Left lung (tissue), 10 donors: ENCODE data around the gene CCN6. TPM values are rescaled to one million over a fixed set of nuclear protein-coding genes. Genes with fewer than 3 reads are reported as not detected.
A peak's percentile ranks its signal among the peaks of the same experiment; 100 is the strongest.

Experiments
- ATAC-seq: fragments of 200-7000 bp; cut with Tn5 transposase; one replicate; pipeline ENCODE4 v1.9.1; 2020; ENCODE audit warnings: moderate library complexity
- DNase-seq, 4 donors: peaks; one replicate each; pipeline ENCODE4 v3.0.0-alpha.2; 2013 to 2020
- H3K27ac ChIP-seq, 2 donors: fragments of 200-600 bp; sonication (generic) in 1 of 2; one replicate each; pipeline versions ENCODE4 v1.5.0 to v1.8.0; 2020 to 2021
- H3K27me3 ChIP-seq, 2 donors: fragments of 200-600 bp; sonication (generic) in 1 of 2; one replicate each; pipeline versions ENCODE4 v1.5.0 to v1.8.0; 2020 to 2021
- H3K36me3 ChIP-seq, 2 donors: fragments of 200-600 bp; sonication (generic) in 1 of 2; one replicate each; pipeline versions ENCODE4 v1.5.0 to v1.8.0; 2020 to 2021
- H3K4me1 ChIP-seq, 2 donors: fragments of 200-600 bp; one replicate each; pipeline ENCODE4 v1.8.0; 2021
- H3K4me3 ChIP-seq, 2 donors: fragments of 200-600 bp; sonication (generic) in 1 of 2; one replicate each; pipeline versions ENCODE4 v1.5.0 to v1.8.0; 2020 to 2021; ENCODE audit warnings: mild to moderate bottlenecking in 1 of 2
- H3K9me3 ChIP-seq, 2 donors: fragments of 200-600 bp; sonication (generic) in 1 of 2; one replicate each; pipeline versions ENCODE4 v1.5.0 to v1.8.0; 2020 to 2021
- intact Hi-C, 2 donors: fragments of 100-400 bp; cut with DNase I; formaldehyde crosslinking; loops; one replicate each; pipeline versions ENCODE4 v1.11.2 to v1.14.2; 2022
- polyA plus RNA-seq, 6 donors: library from polyadenylated mRNA; unstranded; fragments of 120-200 nt; gene quantifications; one replicate each; pipeline ENCODE4 v1.2.1, GENCODE V29; 2013; ENCODE audit not compliant: insufficient read length in 6 of 6
- total RNA-seq, 2 donors: library from RNA; stranded (reverse); fragmentation: NEBNext Ultra II Directional; extraction: Animal tissue kit (Norgen Biotek cat#: 25700); gene quantifications; one replicate each; pipeline ENCODE4 v1.2.1, GENCODE V29; 2021
- TF ChIP-seq, protein P1 (sequence below), 2 donors: fragments of 200-600 bp; sonication (generic) in 1 of 2; IDR thresholded peaks; one replicate each; pipeline versions ENCODE4 v1.5.0 to v1.8.0; 2021; ENCODE audit warnings: antibody characterized with exemption in 2 of 2
- donor health status: DM: no; HTN: yes; CAD: no.
- donor health status: DM: no; HTN: no; CAD: no.

Gene CCN6
- total and polyA plus RNA-seq, 8 donors: 0.21 to 0.55 (median 0.37) TPM; not detected in 2

DNA sequence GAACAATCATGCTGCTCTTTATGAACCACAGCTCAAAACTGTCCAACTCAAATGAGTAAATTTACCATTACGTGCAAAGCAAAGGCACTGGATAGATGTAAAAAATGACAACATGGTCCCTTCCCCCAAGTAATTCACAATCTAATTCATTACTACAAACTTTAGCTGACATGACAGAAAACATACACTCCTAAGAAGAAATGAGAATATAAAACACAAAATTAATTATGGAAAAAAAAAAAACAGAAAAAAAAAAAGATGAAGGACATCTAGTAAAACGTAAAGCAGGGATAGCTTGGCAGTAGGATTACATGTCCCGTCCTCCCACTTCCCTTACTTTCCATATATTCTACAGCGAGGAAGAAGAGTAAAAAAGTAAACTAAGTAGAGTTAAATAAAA, 27.7 kb downstream of the CCN6 start:
- no peak for ATAC-seq
- peaks cover 0 to 23% of the 10 kb centered on the region in 2 donors for H3K36me3 ChIP-seq

DNA sequence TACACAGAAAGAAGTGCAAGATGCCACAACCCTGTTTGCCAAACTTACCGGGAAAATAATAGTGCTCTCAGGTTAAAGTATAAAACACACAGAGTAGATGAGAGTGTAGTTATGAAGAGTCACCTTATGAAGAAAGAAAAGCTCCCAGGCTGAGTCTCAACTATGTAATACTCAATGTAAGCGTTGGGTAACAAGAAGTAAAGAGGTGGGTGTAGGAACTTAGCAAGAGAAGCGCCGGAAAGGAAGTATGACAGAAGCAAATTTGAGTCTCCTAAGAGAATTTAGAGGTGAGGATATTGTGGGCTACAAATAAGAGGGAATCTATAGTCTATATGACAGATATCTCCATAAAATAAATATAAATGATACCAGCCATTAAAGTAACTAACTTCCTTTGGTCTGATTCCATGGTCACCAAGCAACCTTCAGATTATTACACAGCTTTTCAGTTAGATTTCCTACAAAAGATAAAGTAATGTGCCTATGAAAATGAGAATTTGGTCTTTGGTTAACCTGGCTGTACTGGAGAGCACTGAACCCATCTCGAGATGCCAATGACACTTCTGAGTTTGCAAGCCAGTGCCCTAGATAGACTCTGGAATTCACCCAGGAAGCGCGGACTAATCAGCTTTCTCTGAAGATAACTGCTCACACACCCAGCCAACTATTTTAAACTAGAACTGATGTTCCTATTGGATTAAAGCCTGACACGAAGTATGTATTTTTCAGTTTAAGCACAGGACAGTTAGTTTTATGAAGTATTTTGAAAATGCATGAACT, 31.6 kb downstream of the CCN6 start:
- Histone ChIP-seq H3K27ac (no peak overlapping the region), H3K36me3 (peaks cover 0 to 6% of the 10 kb centered on the region in 2 donors), H3K27me3 (no peaks in the 10 kb centered on the region), H3K4me1 (peaks cover 4 to 15% of the 10 kb centered on the region in 2 donors), H3K4me3 (no peak overlapping the region), H3K9me3 (no peaks in the 10 kb centered on the region)
- ATAC-seq: no peak
- intact Hi-C loops: no loop called here
- TF ChIP-seq, protein P1, sequence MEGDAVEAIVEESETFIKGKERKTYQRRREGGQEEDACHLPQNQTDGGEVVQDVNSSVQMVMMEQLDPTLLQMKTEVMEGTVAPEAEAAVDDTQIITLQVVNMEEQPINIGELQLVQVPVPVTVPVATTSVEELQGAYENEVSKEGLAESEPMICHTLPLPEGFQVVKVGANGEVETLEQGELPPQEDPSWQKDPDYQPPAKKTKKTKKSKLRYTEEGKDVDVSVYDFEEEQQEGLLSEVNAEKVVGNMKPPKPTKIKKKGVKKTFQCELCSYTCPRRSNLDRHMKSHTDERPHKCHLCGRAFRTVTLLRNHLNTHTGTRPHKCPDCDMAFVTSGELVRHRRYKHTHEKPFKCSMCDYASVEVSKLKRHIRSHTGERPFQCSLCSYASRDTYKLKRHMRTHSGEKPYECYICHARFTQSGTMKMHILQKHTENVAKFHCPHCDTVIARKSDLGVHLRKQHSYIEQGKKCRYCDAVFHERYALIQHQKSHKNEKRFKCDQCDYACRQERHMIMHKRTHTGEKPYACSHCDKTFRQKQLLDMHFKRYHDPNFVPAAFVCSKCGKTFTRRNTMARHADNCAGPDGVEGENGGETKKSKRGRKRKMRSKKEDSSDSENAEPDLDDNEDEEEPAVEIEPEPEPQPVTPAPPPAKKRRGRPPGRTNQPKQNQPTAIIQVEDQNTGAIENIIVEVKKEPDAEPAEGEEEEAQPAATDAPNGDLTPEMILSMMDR (IDR thresholded peaks at IDR 0.05): no peak
- peak in 1 of 4 donors; percentile 7 for DNase-seq

More for the DNA sequence above, 27.7 kb downstream of the CCN6 start:
- H3K27me3 ChIP-seq: no peaks in the 10 kb centered on the region
- TF ChIP-seq, protein P1 (IDR thresholded peaks at IDR 0.05): no peak
- no peaks in the 10 kb centered on the region for H3K9me3 ChIP-seq
- H3K27ac ChIP-seq: no peak overlapping the region
- no peak for DNase-seq
- no peak overlapping the region for H3K4me3 ChIP-seq
- H3K4me1 ChIP-seq: peaks cover 4 to 12% of the 10 kb centered on the region in 2 donors
- intact Hi-C loops: no loop called here

GRCh38 chr6:112086744-112087135, 32.8 kb downstream of the CCN6 start:
- Histone ChIP-seq H3K9me3 (no peaks in the 10 kb centered on the region), H3K27ac (peak overlapping the region; percentile 81 to 84), H3K4me1 (peaks cover 4 to 15% of the 10 kb centered on the region in 2 donors), H3K4me3 (peak overlapping the region; percentile 80 to 85), H3K27me3 (no peaks in the 10 kb centered on the region), H3K36me3 (peaks cover 0 to 6% of the 10 kb centered on the region in 2 donors)
- intact Hi-C loops: no loop called here
- DNase-seq (peak in 1 of 4 donors; percentile 39), ATAC-seq (peak; percentile 64)
- TF ChIP-seq, protein P1 (IDR thresholded peaks at IDR 0.05): no peak

GRCh38 chr6:112087136-112087911, 33.4 kb downstream of the CCN6 start, which contains the start of the genes FAM229B and TUBE1:
FAM229B (plus strand) TSS chr6:112087591; CDS start chr6:112099284, 11,693 bp downstream.
TUBE1 (minus strand) TSS chr6:112087482; CDS start chr6:112087434, 48 bp downstream.
- DNase-seq (peak; percentile 93 to 98 (median 96)), ATAC-seq (peak; percentile 99)
- intact Hi-C loops: no loop called here
- Histone ChIP-seq H3K27me3 (no peaks in the 10 kb centered on the region), H3K4me3 (peak within 1 kb of the TSS; percentile 80 to 85), H3K9me3 (no peaks in the 10 kb centered on the region), H3K4me1 (peaks cover 4 to 15% of the 10 kb centered on the region in 2 donors), H3K27ac (peak within 1 kb of the TSS; percentile 81 to 84), H3K36me3 (peaks cover 0 to 6% of the 10 kb centered on the region in 2 donors)
- TF ChIP-seq, protein P1 (IDR thresholded peaks at IDR 0.05): no peak

DNA sequence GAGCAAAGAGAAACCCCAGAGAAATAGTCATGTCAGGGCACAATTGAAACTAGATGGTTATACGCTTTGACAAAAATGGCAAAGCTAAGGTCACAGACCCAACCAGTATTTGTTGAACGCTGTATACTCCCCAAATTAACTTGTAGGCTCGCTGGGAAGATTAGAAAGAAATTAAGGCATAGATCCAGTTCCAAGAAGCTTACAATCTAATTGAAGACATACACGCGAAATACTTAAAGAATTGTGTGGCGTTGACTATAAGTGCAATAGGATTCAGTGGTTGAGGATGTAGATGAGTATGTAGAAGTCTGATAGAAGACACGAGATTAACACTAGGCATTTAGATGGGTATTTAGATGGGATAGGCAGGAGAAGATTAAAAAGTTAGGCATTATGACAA, 34.0 kb downstream of the CCN6 start:
- Histone ChIP-seq H3K36me3 (peaks cover 0 to 5% of the 10 kb centered on the region in 2 donors), H3K27ac (peak overlapping the region; percentile 81 to 84), H3K27me3 (no peaks in the 10 kb centered on the region), H3K4me3 (peak overlapping the region; percentile 80 to 85), H3K9me3 (no peaks in the 10 kb centered on the region), H3K4me1 (peaks cover 4 to 15% of the 10 kb centered on the region in 2 donors)
- no peak for ATAC-seq
- intact Hi-C loops: no loop called here
- TF ChIP-seq, protein P1 (IDR thresholded peaks at IDR 0.05): no peak
- no peak for DNase-seq
